ENCODE results near the gene FAM168A. TPM values are rescaled to one million over a fixed set of nuclear protein-coding genes. Genes with fewer than 3 reads are reported as not detected.

FAM168A gene
- total and polyA plus RNA-seq, 10 of the 15 experiments (the other 5 are each of a cell fraction or from before 2014, with no cell fraction given): 1.7 to 20.0 (median 10.0) TPM

GRCh38 chr11:73391665-73392064 lies 206.2 kb downstream of the FAM168A start:
- intact Hi-C loops (cut with micrococcal nuclease; ENCODE audit: unreplicated experiment): loop anchor here (2.0 kb wide), 1 partner anchor 15 kb away; the partner anchor contains the start of gene RELT
- peaks cover 23% of the 10 kb centered on the region for H3K4me1 ChIP-seq (ENCODE audit: control insufficient read depth, insufficient read depth, low read length)
- FAIRE-seq: no peak

GRCh38 chr11:73390601-73391565 lies 207.0 kb downstream of the FAM168A start:
- no peak for ATAC-seq
- ChIA-PET SMC1A (ENCODE audit: uncharacterized antibody, unreplicated experiment) (no interaction called here), CTCF (interaction anchor here (25.6 kb wide), 1 partner anchor 37 kb away, joined by 400 read pairs; no protein-coding TSS in a partner anchor), RAD21 (ENCODE audit: unreplicated experiment) (no interaction called here), POLR2A (no interaction called here)
- no peaks in the 10 kb centered on the region for H3K9me3 ChIP-seq (replicated peaks; ENCODE audit: control insufficient read depth, insufficient read depth, low read length)
- intact Hi-C loops (cut with micrococcal nuclease; ENCODE audit: unreplicated experiment) (no loop called here), in situ Hi-C loops (cut with MboI) (no loop called here)
- no TSS peak for BruUV-seq (replicated peaks)
- 91% methylated on average over 12 of the region's 12 CpGs for WGBS (ENCODE audit: insufficient coverage, insufficient replicate concordance, low lambda C conversion rate, missing lambda C conversion rate)
- DNase-seq (ENCODE audit: low read depth, low spot score): no peak
- no peak overlapping the region for H2AFZ ChIP-seq (ENCODE audit: control insufficient read depth, low read depth, low read length)
- H3K27ac ChIP-seq (ENCODE audit: control insufficient read depth, insufficient read depth): no peak overlapping the region
- peaks cover 48% of the 10 kb centered on the region for H3K79me2 ChIP-seq (ENCODE audit: control insufficient read depth, insufficient read depth, low read length)
- H3K4me2 ChIP-seq (ENCODE audit: control insufficient read depth, insufficient read depth): no peak overlapping the region
- no peak overlapping the region for H3K4me3 ChIP-seq
- no peak for FAIRE-seq
- H3K4me1 ChIP-seq (ENCODE audit: control insufficient read depth, insufficient read depth, low read length): peaks cover 31% of the 10 kb centered on the region
- H3K9ac ChIP-seq (ENCODE audit: control insufficient read depth, insufficient read depth, low read length): no peak overlapping the region
- H3K36me3 ChIP-seq (ENCODE audit: control insufficient read depth in 2 of 2, insufficient read depth in 2 of 2, low read length in 1 of 2): peaks cover 19 to 65% of the 10 kb centered on the region in 2 experiments
- no peaks in the 10 kb centered on the region for H4K20me1 ChIP-seq (ENCODE audit: control insufficient read depth, insufficient read depth)
- no peaks in the 10 kb centered on the region for H3K27me3 ChIP-seq (replicated peaks in 1 of 2; ENCODE audit: control insufficient read depth in 2 of 2, insufficient read depth in 2 of 2, low read length in 1 of 2)
- no peak for TF ChIP-seq FOS (IDR thresholded peaks at IDR 0.05; ENCODE audit: borderline replicate concordance, extremely low read depth, insufficient read length)
- TF ChIP-seq MXI1 (IDR thresholded peaks at IDR 0.05; ENCODE audit: low read depth, low read length): no peak
- TF ChIP-seq ASH2L (IDR thresholded peaks at IDR 0.05; ENCODE audit: borderline replicate concordance, low read depth): no peak
- TF ChIP-seq CHD1 (IDR thresholded peaks at IDR 0.05; ENCODE audit: low read depth, low read length): no peak
- no peak for TF ChIP-seq BHLHE40 (IDR thresholded peaks at IDR 0.05; ENCODE audit: borderline replicate concordance in 1 of 2, low read depth in 2 of 2, low read length in 1 of 2)
- no peak for TF ChIP-seq WRNIP1 (IDR thresholded peaks at IDR 0.05; ENCODE audit: borderline replicate concordance, low read depth, low read length)
- no peak for TF ChIP-seq YY1 (IDR thresholded peaks at IDR 0.05; ENCODE audit: low read depth, low read length)
- TF ChIP-seq RFX5 (IDR thresholded peaks at IDR 0.05; ENCODE audit: low read depth, low read length): no peak
- no peak for TF ChIP-seq MLLT1 (IDR thresholded peaks at IDR 0.05)
- TF ChIP-seq CBX3 (IDR thresholded peaks at IDR 0.05; ENCODE audit: borderline replicate concordance, low read depth): no peak
- TF ChIP-seq IRF3 (IDR thresholded peaks at IDR 0.05): no peak

More at GRCh38 chr11:73391665-73392064, 206.2 kb downstream of the FAM168A start:
- Histone ChIP-seq H3K4me2 (ENCODE audit: control insufficient read depth, insufficient read depth) (no peak overlapping the region), H3K79me2 (ENCODE audit: control insufficient read depth, insufficient read depth, low read length) (peaks cover 41% of the 10 kb centered on the region), H3K36me3 (ENCODE audit: control insufficient read depth in 2 of 2, insufficient read depth in 2 of 2, low read length in 1 of 2) (peaks cover 19 to 71% of the 10 kb centered on the region in 2 experiments), H3K27ac (ENCODE audit: control insufficient read depth, insufficient read depth) (no peak overlapping the region), H3K9ac (ENCODE audit: control insufficient read depth, insufficient read depth, low read length) (no peak overlapping the region), H3K4me3 (no peak overlapping the region), H4K20me1 (ENCODE audit: control insufficient read depth, insufficient read depth) (no peaks in the 10 kb centered on the region), H2AFZ (ENCODE audit: control insufficient read depth, low read depth, low read length) (no peak overlapping the region), H3K27me3 (replicated peaks in 1 of 2; ENCODE audit: control insufficient read depth in 2 of 2, insufficient read depth in 2 of 2, low read length in 1 of 2) (no peaks in the 10 kb centered on the region), H3K9me3 (replicated peaks; ENCODE audit: control insufficient read depth, insufficient read depth, low read length) (no peaks in the 10 kb centered on the region)
- ATAC-seq (no peak), DNase-seq (ENCODE audit: low read depth, low spot score) (no peak)
- in situ Hi-C loops (cut with MboI): no loop called here
- WGBS (ENCODE audit: insufficient coverage, insufficient replicate concordance, low lambda C conversion rate, missing lambda C conversion rate): 65% methylated on average over 10 of the region's 10 CpGs
- RAD21 ChIA-PET (ENCODE audit: unreplicated experiment): interaction anchor here (0.7 to 2.3 kb wide), 2 partner anchors 7 to 41 kb away, joined by 3 to 71 read pairs; no protein-coding TSS in a partner anchor
- POLR2A ChIA-PET: no interaction called here
- SMC1A ChIA-PET (ENCODE audit: uncharacterized antibody, unreplicated experiment): interaction anchor here (0.9 to 2.7 kb wide), 2 partner anchors 8 to 40 kb away, joined by 3 to 12 read pairs; no protein-coding TSS in a partner anchor
- BruUV-seq (replicated peaks): no TSS peak
- CTCF ChIA-PET: interaction anchor here (25.6 kb wide), 1 partner anchor 38 kb away, joined by 400 read pairs; no protein-coding TSS in a partner anchor
- TF ChIP-seq RFX5 (IDR thresholded peaks at IDR 0.05; ENCODE audit: low read depth, low read length) (no peak), TARDBP (IDR thresholded peaks at IDR 0.05; ENCODE audit: borderline replicate concordance) (no peak), JUND (IDR thresholded peaks at IDR 0.05; ENCODE audit: low read depth, low read length) (no peak), ZNF24 (IDR thresholded peaks at IDR 0.05) (no peak), CBFB (IDR thresholded peaks at IDR 0.05; ENCODE audit: low read depth) (no peak), RELA (IDR thresholded peaks at IDR 0.05; ENCODE audit: borderline replicate concordance, partially characterized antibody) (no peak)
